Gastrocnemius medialis (tissue), 4 donors: ENCODE data around the gene NSUN4.

Experiments used
- POLR2A ChIP-seq, 2 donors: fragments of 450-650 bp; IDR thresholded peaks; one replicate each; pipeline ENCODE4 v1.6.1; 2017; ENCODE audit warnings: antibody characterized with exemption in 2 of 2, mild to moderate bottlenecking in 2 of 2, moderate library complexity in 2 of 2
- TF ChIP-seq, protein P1 (sequence below), 5 experiments: fragments of 450-650 bp in 3 of 5; fragments of 200-600 bp in 2 of 5; sonication (generic) in 2 of 5; IDR thresholded peaks in 4 of 5; conservative IDR thresholded peaks in 1 of 5; 1 replicate in 4 of 5; 2 replicates in 1 of 5; pipeline ENCODE4 v1.5.1; 2016 to 2019; ENCODE audit warnings: antibody characterized with exemption in 5 of 5, mild to moderate bottlenecking in 3 of 5, moderate library complexity in 3 of 5

DNA sequence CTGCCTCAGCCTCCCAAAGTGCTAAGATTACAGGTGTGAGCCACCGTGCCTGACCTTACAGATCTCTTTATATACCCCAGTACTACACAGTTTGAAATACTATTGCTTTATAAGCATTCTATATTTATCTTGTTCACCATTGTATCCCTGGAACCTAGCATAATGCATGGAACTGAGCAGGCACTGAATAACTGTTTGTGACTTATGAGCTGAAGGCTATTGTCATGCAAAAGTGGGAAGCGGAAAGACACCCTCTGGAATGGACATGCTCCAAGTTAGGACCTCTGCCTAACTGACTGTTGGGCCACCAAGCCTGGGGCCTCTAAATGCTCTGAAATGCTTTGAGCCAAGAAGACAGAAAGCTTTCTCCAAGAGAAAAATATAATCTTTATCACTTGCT, 45.3 kb upstream of the NSUN4 start:
- TF ChIP-seq POLR2A (IDR thresholded peaks at IDR 0.05): no peak
- TF ChIP-seq, protein P1, sequence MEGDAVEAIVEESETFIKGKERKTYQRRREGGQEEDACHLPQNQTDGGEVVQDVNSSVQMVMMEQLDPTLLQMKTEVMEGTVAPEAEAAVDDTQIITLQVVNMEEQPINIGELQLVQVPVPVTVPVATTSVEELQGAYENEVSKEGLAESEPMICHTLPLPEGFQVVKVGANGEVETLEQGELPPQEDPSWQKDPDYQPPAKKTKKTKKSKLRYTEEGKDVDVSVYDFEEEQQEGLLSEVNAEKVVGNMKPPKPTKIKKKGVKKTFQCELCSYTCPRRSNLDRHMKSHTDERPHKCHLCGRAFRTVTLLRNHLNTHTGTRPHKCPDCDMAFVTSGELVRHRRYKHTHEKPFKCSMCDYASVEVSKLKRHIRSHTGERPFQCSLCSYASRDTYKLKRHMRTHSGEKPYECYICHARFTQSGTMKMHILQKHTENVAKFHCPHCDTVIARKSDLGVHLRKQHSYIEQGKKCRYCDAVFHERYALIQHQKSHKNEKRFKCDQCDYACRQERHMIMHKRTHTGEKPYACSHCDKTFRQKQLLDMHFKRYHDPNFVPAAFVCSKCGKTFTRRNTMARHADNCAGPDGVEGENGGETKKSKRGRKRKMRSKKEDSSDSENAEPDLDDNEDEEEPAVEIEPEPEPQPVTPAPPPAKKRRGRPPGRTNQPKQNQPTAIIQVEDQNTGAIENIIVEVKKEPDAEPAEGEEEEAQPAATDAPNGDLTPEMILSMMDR (IDR thresholded peaks at IDR 0.05 in 4 of 5, conservative IDR thresholded peaks at IDR 0.05 in 1 of 5): no peak
